NB4 (cell line): ENCODE results near the gene STT3B.

Experiments used
- POLR2A ChIP-seq: IDR thresholded peaks from 2 replicates; pipeline ENCODE4 v1.6.1; 2011; ENCODE audit warnings: mild to moderate bottlenecking; ENCODE audit not compliant: insufficient read length; ENCODE audit errors: extremely low read depth
- TF ChIP-seq, protein P1 (sequence below): IDR thresholded peaks from 2 replicates; pipeline ENCODE4 v1.6.1; 2011; ENCODE audit warnings: low read depth, low read length
- TF ChIP-seq, protein P2 (sequence below): IDR thresholded peaks from one replicate; pipeline ENCODE4 v1.5.1; 2012; ENCODE audit warnings: low read depth, low read length

DNA sequence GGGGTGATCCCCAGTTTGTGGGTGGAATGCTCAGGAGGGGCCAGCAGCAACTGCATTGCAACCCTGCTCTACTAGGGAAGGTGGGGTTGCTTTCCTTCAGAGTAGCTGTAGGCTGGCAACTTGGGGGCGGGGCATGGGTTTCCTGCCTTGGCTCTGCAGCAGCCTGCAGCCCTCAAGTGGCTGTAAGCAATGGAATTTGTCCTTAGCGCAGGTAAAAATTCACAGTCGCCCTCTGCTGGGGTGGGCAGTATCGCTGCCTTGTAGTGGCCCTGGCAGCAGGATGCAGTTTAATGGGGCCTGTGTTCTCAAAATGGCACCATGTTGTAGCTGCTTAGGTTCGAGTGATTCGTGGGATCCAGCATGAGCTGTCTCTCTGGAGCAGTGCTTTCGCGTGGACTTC is 29.8 kb downstream of the STT3B start:
- TF ChIP-seq POLR2A, result no peak
- TF ChIP-seq, protein P1, sequence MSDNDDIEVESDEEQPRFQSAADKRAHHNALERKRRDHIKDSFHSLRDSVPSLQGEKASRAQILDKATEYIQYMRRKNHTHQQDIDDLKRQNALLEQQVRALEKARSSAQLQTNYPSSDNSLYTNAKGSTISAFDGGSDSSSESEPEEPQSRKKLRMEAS, result no peak
- TF ChIP-seq, protein P2, sequence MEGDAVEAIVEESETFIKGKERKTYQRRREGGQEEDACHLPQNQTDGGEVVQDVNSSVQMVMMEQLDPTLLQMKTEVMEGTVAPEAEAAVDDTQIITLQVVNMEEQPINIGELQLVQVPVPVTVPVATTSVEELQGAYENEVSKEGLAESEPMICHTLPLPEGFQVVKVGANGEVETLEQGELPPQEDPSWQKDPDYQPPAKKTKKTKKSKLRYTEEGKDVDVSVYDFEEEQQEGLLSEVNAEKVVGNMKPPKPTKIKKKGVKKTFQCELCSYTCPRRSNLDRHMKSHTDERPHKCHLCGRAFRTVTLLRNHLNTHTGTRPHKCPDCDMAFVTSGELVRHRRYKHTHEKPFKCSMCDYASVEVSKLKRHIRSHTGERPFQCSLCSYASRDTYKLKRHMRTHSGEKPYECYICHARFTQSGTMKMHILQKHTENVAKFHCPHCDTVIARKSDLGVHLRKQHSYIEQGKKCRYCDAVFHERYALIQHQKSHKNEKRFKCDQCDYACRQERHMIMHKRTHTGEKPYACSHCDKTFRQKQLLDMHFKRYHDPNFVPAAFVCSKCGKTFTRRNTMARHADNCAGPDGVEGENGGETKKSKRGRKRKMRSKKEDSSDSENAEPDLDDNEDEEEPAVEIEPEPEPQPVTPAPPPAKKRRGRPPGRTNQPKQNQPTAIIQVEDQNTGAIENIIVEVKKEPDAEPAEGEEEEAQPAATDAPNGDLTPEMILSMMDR, result no peak
